KG1 (cell line): ENCODE results near the gene PHF19.
A peak's percentile ranks its signal among the peaks of the same experiment; 100 is the strongest.

Source experiments
- DNase-seq: peaks from one replicate; lab custom pipeline; 2025; lab: John Stamatoyannopoulos, UW

Gene PHF19

DNA sequence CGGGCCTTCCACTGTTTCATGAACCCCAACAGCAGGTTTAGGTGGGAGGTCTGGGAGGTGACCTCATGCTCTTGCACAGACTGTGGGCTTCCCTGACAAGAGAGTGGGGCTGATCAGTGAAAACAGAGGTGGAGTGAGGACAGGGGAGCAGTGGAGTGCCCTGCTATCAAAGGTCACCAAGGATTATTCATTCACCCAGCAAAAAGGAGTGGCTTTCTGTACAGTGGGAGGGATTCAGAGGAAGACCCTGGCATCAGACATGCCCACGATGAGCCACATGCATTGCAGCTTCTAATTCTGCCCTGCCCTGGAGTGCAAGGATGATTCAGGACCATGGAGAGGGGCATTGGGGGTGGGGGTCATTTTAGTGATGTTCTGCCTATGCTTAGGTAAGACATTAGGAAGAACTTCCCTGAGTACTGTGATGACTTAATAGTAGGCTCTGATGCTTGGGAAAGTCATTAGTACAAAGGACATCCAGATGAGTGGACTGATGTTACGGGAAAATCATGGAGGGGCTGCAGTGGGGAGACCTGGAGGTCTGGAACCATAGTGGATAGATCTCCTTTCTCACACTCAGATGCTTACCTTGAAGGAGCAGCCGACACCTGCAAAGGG lies 36.8 kb upstream of the PHF19 start:
- DNase-seq = no peak

DNA sequence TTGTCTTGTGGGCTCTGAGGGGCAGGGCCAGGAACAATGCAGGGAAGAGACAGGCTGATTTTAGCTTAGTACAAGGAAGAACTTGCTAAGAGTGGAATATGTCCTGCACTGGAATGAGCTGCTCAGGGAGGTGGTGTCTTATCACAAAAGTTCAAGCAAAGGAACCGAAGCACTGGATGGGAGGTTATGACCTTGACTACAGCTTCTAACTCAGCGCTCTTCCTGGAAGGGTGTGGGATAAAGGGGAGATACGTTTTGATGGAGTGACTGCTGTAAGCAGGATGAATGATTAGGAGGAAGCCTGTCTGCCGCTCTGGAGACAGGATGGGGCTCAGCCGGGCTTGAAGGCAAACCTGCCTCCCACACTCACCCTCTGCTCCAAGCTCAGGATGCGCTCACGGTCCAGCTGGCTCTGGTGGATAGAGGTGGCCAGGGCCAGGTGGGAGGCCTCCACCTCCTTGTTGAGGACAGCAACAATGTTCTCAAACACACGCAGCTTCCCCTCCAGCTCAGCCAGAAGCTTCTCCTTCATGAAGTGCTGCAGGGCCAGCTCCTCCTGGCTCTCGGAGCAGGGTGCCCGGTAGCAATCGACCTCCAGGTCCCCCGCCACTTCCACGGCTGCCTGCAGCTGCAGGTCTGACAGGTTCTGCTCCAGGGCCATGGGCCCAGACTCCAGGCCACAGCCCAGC lies 36.1 kb upstream of the PHF19 start:
- DNase-seq = no peak

- no peak for DNase-seq
Observed at GRCh38 chr9:120911295-120911837, 34.4 kb upstream of the PHF19 start.

DNA sequence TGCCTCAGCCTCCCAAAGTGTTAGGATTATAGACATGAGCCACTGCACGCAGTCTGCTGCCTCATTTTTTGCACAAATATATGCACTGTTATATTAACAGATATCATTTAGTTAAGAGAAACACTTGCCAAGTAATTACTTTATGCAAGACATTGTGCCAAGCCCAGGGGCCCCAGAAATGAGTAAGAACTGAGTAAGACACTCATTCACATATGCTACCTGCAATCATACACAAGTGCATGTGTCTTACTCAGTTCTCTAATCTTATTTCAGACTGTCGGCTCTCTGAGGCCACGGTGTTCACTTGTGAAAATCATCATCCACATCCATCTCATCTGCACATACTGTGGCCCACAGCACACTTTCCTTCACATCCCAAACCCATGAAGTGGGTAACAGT lies 33.7 kb upstream of the PHF19 start:
- DNase-seq = no peak

GRCh38 chr9:120909904-120910303 lies 32.9 kb upstream of the PHF19 start:
- no peak for DNase-seq

- no peak for DNase-seq
Observed at GRCh38 chr9:120905315-120906164, 28.6 kb upstream of the PHF19 start.

DNA sequence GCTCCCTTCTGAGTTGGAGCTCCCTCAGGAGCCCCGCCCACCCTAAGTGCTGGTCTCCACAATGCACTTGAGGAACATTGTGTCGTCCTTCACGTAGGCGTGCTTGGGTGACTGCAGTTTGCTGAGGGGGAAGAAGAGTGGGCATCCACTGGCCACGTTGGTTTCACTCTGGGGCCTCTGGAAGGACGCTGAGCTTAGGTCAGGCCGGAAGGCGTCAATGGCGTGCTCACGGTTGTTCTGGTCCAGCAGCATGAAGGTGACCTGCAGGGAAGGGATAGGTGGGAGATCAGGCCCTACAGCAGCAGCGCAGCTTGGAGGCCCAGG lies 28.0 kb upstream of the PHF19 start:
- DNase-seq = no peak

- no peak for DNase-seq
Observed at GRCh38 chr9:120904061-120904977, 27.3 kb upstream of the PHF19 start.

GRCh38 chr9:120902569-120903535 lies 25.9 kb upstream of the PHF19 start:
- DNase-seq = no peak

GRCh38 chr9:120901755-120902568 lies 25.0 kb upstream of the PHF19 start:
- no peak for DNase-seq

DNA sequence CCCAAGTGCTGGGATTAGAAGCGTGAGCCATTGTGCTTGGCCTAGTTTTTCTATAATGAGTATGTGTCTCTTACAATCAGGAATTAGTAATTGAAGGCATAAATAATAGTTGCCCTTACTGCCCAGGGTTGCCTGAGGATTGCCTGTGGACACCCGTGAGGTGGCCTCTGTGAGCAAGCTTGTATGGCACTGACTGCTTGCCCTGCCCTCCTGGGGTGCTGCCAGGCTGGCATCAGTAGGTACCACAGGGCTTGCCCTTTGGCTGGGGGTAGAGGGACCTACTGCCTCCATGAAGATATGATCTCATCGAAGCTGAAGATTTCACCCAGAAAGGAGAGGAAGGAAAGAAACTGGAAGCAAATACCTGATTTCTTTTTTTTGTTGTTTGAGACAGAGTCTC lies 23.8 kb upstream of the PHF19 start:
- DNase-seq = no peak

GRCh38 chr9:120899490-120900068 lies 22.6 kb upstream of the PHF19 start:
- no peak for DNase-seq

GRCh38 chr9:120898396-120898795 lies 21.4 kb upstream of the PHF19 start:
- no peak for DNase-seq

- no peak for DNase-seq
Observed at GRCh38 chr9:120895951-120896350, 19.0 kb upstream of the PHF19 start.

GRCh38 chr9:120894321-120895148 lies 17.5 kb upstream of the PHF19 start:
- DNase-seq = no peak

DNA sequence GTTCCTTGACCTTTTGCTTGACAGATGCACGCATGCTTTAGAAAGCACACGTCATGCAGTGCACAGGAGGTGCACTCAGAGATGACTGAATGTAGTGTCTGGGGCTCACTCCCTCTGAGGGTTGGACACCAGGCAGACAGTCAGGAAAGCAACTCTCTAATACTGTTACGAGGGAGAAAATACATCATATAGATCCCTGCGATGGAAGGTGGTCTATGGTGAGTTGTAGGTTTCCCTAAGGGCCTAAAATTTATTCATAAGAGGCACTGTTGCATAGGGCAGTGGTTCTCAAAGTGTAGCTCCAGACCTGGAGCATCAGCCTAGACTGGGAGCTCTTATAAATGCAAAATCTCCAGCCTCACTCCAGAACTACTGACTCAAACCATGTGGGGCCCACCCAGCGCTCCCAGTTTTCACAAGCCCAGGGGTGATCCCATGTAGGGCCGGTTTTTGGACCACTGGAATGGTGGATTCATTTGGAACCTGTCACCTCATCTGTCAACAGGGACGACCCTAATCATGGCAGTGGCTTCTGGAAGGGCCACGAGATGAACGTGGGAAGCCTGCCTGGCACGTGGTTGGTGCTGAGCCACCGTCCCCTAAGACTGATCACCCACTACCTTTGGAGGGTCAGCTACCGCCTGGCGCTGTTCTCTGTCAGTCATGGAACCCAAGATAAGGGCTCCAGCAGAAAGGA lies 16.8 kb upstream of the PHF19 start:
- no peak for DNase-seq

GRCh38 chr9:120892748-120893610 lies 16.0 kb upstream of the PHF19 start:
- peak; percentile 81 for DNase-seq
